ENCODE data around the gene PIGL.
A peak's percentile ranks its signal among the peaks of the same experiment; 100 is the strongest.
"Not testable (repeated sequence)": the region's sequence is repeated elsewhere in the genome, so short reads cannot be mapped to it uniquely, and the experiment has no call there.

PIGL gene

GRCh38 chr17:16288860-16289571 lies 72.0 kb downstream of the PIGL start:
- no peak overlapping the region for H3K27ac ChIP-seq
- DNase-seq = no peak
- H3K27me3 ChIP-seq (ENCODE audit: insufficient read depth, low read depth, severe bottlenecking) = no peaks in the 10 kb centered on the region
- no peak for TF ChIP-seq CTCF (IDR thresholded peaks at IDR 0.05; ENCODE audit: low read depth, low read length)
- H3K4me3 ChIP-seq (ENCODE audit: low read depth, low read length) = no peak overlapping the region
- H3K9me3 ChIP-seq (ENCODE audit: severe bottlenecking) = no peaks in the 10 kb centered on the region
- no peaks in the 10 kb centered on the region; the same call in 1 of the 2 replicates for H3K36me3 ChIP-seq

- TF ChIP-seq CTCF (IDR thresholded peaks at IDR 0.05; ENCODE audit: low read depth, low read length) = no peak
- DNase-seq = no peak
- Histone ChIP-seq H3K9me3 (ENCODE audit: severe bottlenecking) (no peaks in the 10 kb centered on the region), H3K27ac (no peak overlapping the region), H3K36me3 (no peaks in the 10 kb centered on the region), H3K4me3 (ENCODE audit: low read depth, low read length) (no peak overlapping the region), H3K27me3 (ENCODE audit: insufficient read depth, low read depth, severe bottlenecking) (no peaks in the 10 kb centered on the region)
Measured at GRCh38 chr17:16293931-16294330, 76.9 kb downstream of the PIGL start.

GRCh38 chr17:16294560-16294959 lies 77.5 kb downstream of the PIGL start:
- TF ChIP-seq CTCF (IDR thresholded peaks at IDR 0.05; ENCODE audit: low read depth, low read length) = no peak
- Histone ChIP-seq H3K36me3 (no peaks in the 10 kb centered on the region), H3K4me3 (ENCODE audit: low read depth, low read length) (no peak overlapping the region), H3K9me3 (ENCODE audit: severe bottlenecking) (no peaks in the 10 kb centered on the region), H3K27me3 (ENCODE audit: insufficient read depth, low read depth, severe bottlenecking) (no peaks in the 10 kb centered on the region), H3K27ac (no peak overlapping the region)
- no peak for DNase-seq

- DNase-seq; H3K27me3 ChIP-seq (ENCODE audit: insufficient read depth, low read depth, severe bottlenecking); H3K36me3 ChIP-seq; H3K4me3 ChIP-seq (ENCODE audit: low read depth, low read length); H3K9me3 ChIP-seq (ENCODE audit: severe bottlenecking); H3K27ac ChIP-seq: not testable (repeated sequence)
Measured at GRCh38 chr17:16296072-16296471, 79.1 kb downstream of the PIGL start.

- DNase-seq = peak; percentile 70
- peak overlapping the region; percentile 0; the same call in 1 of the 2 replicates for H3K4me3 ChIP-seq (ENCODE audit: low read depth, low read length)
- H3K27ac ChIP-seq = peak overlapping the region; percentile 57
- no peaks in the 10 kb centered on the region for H3K9me3 ChIP-seq (ENCODE audit: severe bottlenecking)
- no peak for TF ChIP-seq CTCF (IDR thresholded peaks at IDR 0.05; ENCODE audit: low read depth, low read length)
- peaks cover 9% of the 10 kb centered on the region for H3K36me3 ChIP-seq
- H3K27me3 ChIP-seq (ENCODE audit: insufficient read depth, low read depth, severe bottlenecking) = no peaks in the 10 kb centered on the region
Measured at GRCh38 chr17:16297367-16298139, 80.5 kb downstream of the PIGL start.

- TF ChIP-seq CTCF (IDR thresholded peaks at IDR 0.05; ENCODE audit: low read depth, low read length) = no peak
- DNase-seq = no peak
- Histone ChIP-seq H3K27me3 (ENCODE audit: insufficient read depth, low read depth, severe bottlenecking) (no peaks in the 10 kb centered on the region), H3K36me3 (peaks cover 9% of the 10 kb centered on the region), H3K27ac (peak overlapping the region; percentile 57), H3K9me3 (ENCODE audit: severe bottlenecking) (no peaks in the 10 kb centered on the region), H3K4me3 (ENCODE audit: low read depth, low read length) (no peak overlapping the region)
Measured at GRCh38 chr17:16298140-16298662, 81.2 kb downstream of the PIGL start.
